GM21529 (cell line): ENCODE results near the gene CA5B.
"Not testable (repeated sequence)": the region's sequence is repeated elsewhere in the genome, so short reads cannot be mapped to it uniquely, and the experiment has no call there.

ENCODE experiments used
- ATAC-seq: cut with Tn5 transposase; IDR thresholded peaks from one replicate; pipeline ENCODE4 v1.9.1; 2021; ENCODE audit not compliant: unreplicated experiment

Gene CA5B

DNA sequence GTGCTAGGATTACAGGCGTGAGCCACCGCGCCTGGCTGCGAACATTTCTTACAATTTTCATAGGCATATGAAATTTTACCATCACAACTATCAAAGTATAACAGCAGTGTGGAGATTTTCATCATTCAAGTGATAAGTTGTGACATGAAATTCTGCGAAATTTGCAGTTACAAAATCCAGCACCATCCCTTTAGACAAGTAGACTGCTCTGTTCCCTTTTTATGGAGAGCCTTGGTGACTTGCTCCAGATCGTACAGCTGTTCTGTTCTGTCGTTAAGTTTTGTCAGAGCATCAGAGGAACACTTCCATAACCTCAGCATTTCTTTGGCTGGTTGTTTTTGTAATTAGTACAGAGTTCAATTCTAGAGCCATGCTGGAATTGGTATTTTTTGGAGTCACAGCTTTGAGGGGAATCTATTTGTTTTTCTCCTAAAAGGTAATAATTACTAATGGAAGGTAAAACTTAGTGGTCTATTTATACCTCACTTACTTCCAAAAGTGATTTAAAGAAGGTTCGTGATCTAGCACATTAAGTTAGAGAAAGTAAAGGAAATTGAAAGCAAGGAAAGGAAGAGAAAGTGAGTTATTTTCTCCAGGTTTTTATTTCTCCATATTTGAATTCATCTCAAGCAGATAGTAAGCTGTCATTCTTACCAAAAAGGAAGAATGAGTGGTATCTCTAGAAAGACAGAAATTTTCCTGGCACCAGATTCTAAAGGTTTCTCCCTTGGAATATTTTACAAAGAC lies 74.3 kb downstream of the CA5B start:
- no peak for ATAC-seq

GRCh38 chrX:15813416-15813815 lies 75.3 kb downstream of the CA5B start:
- ATAC-seq = no peak

DNA sequence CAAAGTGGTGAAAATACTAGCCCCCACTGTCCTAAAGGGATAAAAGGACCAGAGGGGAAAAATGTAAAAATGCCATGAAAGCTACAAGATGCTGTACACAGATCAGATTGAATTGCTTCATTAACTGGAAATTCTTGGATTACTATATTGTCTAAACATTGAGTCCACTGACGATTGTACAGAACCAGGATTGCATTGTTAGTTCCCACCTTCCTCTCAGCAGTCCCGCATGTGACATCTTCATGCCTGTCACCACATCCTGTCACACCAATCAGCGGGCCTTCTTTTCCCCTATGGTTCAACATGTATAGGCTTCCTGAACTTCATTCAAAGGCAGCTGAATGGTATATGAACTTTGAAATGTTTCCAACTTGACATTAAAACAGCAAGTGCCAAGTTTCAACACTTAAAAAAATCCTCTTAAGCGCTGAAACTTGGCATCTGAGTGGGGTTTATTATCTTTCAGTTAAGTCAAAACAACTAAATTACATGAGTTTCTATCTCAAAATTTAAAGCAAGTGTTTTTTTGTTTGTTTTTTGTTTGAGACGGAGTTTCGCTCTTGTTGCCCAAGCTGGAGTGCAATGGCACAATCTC lies 76.8 kb downstream of the CA5B start:
- ATAC-seq = no peak

DNA sequence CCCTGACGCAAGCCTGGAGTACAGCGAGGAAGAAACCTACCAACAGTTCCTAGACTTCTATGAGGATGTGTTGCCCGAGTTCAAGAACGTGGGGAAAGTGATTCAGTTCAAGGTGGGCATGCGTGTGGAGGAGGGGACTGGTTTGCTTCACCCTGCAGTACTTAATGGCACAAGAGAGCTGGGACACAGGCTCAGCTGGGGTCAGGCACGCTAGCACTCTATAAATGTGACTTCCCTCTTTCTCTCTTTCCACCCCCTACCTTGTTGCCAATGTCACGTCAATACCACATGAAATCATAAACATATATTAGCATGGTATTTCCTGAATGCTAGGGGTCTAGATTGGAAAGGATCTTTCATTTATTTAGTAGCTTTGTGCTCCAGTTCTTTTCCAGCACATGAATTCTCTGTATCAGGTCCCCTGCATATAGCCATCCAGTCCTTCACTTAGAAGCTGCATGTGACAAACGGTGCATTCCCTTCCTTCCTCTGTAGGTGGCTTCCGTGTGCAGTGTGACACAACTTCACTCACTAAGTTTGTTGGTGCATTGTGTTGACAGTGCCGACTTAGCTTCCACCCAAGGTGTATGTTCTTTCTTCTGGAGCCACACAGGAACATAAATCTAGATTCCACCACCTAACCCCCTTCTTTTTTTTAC lies 77.8 kb downstream of the CA5B start:
- peak; percentile 96 for ATAC-seq

- no peak for ATAC-seq
These were observed 78.4 kb downstream of the CA5B start for GRCh38 chrX:15816438-15816809.

DNA sequence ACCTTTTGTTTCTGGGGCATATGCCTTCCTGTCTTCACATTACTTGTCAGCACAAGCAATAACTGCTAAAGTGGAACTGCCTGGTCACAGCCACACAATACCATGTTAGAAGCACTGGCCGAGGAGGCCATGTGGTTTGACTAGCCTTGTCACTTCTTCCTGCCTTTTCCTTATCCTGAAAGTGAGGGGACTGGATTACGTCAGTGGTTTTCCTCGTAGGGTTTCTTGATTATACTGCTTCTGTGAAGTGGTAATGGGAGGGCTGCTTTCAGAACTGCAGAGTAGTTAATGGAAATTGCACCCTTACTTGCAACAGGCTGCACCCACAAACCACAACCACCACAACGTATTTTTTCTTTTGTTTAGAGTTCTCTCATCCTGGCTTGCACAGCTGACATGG lies 78.8 kb downstream of the CA5B start:
- ATAC-seq = no peak

DNA sequence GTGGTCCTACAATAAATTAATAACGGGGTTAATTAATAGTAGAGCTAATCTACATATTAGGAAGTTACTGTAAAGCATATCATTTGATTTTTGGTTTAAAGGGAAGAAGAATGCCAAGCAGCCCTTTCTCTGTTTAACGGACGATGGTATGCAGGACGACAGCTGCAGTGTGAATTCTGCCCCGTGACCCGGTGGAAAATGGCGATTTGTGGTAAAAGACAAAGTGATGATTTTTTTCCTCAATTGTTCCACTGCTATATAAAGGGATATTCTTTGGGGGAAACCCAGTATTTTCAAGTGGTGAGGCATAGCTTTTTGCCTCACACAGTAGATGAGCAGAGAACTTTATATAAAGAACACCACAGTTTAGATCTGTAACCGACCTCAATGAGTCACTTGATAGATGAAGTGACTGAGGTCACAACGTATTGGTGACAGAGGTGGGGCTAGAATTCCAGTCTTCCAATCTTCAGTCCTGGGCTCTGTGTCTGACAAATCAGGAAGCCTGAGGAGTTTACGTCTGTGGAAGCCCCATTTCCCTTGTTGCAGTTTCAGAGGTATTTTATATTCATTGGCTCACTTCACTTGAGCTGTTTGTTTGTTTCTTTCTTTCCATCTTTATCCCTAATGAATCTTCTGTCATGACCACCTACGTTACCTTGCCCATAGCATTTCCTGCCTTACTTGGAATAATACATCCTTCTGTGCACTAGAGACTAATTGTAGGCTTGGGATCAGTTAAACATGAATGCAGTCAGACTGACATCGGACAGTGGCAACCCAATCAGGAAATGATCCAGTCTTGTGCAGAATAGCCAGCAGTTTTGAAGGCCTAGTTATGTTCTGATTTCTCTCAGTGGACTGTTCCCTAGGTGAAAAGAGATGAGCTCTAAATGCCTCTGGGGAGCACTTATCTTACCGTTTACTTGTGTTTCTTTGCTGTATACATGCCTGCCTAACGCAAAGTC lies 82.3 kb downstream of the CA5B start:
- ATAC-seq = no peak

GRCh38 chrX:15822922-15823321 lies 84.9 kb downstream of the CA5B start:
- no peak for ATAC-seq

DNA sequence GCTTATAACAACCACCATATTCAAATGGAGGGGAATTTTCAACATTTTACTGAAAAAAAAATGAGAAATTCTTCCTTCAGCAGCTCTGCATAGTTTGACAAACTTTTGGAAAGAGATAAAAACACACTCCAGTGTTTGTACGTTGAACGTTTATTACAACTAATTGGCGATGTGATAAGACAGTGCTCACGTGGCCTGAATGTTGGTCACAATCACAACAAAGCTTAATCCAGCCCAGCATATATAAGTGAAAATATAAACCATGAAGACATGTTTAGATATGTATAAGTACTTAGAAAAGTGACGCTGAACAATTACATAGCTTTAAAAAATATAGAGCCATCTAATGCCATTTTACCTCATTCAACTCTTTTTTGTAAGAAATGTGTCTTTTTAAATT lies 87.9 kb downstream of the CA5B start:
- no peak for ATAC-seq

GRCh38 chrX:15829217-15829616 lies 91.1 kb downstream of the CA5B start:
- ATAC-seq = no peak

DNA sequence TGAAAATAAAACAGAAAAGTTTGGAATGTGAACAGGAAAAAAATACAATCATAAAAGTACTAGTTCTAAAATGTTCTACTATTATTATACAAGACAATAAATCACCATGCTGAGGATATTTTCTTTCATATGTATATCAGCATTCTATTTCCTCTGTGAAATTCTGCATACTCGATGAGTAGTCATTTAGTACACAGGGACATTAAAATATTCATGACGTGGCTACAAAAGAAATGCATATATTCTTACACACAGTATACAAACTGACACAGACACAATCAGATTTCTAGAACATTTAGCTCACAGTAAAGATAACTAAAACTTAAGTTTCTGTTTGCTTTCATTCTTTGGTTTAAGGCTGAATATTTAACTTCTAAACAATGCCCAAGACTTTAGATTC lies 93.3 kb downstream of the CA5B start:
- ATAC-seq = not testable (repeated sequence)

- ATAC-seq = no peak
These were observed 96.0 kb downstream of the CA5B start for GRCh38 chrX:15834053-15834452.

DNA sequence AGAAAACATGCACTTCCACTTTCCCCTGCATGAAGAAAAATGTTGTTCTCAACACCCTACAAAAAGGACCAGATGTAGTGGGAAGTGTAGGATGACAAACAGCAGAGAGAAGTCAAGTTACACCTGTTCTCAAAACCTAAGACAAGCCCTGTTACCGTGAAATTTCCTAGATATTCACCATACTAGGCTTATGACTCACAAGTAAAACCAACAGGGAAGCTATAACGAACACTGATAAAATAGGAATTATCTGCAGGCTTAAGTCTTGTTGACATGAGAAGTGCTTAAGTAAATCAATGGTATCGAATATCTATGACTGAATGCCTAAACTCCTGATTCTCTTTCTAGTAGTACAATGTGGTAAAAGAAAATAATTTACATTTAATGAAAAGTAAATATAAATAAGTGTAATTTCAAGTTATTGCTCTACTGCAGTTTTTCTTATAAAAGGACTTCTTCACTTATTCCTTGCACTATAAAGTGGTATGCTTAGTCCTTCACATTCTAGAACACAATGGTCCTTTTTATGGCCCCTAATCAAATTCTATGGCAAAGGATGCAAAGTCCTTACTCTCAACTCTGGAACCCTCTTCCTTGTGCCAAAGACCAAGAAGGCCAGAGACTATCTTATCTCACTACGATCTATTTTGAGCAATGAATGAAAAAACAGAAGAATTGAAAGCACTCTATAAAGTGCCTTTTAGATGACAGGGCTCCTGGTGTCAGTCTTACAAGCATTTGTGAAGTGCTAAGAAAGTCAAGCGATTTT lies 96.9 kb downstream of the CA5B start:
- ATAC-seq = no peak
